Stimulated activated CD8-positive, alpha-beta memory T cell treated with anti-CD3 and anti-CD28 coated beads, Interleukin-12 subunit alpha, Interleukin-12 subunit beta, amount 100 ng/mL, for 4 hours (primary cell): ENCODE data around the gene ZNF12.
"Not testable (repeated sequence)": the region's sequence is repeated elsewhere in the genome, so short reads cannot be mapped to it uniquely, and the experiment has no call there.

ENCODE experiments used
- DNase-seq: peaks from one replicate; pipeline ENCODE4 v3.0.0-alpha.2; 2020; ENCODE audit warnings: low read depth

The ZNF12 gene

GRCh38 chr7:6691609-6692106 is 15.1 kb downstream of the ZNF12 start:
- no peak for DNase-seq

DNA sequence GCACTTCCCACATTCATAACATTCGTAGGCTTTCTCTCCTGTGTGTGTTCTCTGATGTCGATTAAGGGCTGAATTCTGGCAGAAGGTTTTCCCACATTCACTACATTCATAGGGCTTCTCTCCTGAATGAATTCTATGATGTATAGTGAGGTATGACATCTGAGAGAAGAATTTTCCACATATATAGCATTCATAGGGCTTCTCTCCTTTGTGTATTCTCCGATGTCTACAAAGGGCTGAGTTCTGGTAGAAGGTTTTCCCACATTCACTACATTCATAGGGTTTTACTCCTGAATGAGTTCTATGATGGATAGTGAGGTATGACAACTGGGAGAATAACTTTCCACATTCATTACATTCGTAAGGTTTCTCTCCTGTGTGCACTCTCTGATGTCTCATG is 15.6 kb downstream of the ZNF12 start:
- DNase-seq: no peak

DNA sequence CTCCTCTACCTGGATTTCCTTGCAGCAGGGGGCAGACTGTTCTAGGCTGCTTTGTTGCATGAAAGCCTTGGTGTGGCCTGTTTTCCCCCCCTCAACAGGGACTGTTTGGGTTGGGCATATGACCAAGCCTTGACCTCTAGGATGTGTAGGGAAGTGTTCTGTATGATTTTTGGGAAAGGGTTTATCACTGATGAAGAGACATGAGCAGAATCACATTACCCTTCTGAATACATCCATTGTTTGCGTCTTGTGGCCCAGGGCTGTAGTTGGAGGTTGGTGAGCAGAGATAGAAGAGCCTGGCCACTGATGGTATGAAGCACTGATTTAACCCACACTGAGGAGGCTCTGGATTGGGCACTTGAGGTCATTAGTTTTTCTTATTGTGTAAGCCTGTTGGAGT is 26.6 kb downstream of the ZNF12 start:
- no peak for DNase-seq

DNA sequence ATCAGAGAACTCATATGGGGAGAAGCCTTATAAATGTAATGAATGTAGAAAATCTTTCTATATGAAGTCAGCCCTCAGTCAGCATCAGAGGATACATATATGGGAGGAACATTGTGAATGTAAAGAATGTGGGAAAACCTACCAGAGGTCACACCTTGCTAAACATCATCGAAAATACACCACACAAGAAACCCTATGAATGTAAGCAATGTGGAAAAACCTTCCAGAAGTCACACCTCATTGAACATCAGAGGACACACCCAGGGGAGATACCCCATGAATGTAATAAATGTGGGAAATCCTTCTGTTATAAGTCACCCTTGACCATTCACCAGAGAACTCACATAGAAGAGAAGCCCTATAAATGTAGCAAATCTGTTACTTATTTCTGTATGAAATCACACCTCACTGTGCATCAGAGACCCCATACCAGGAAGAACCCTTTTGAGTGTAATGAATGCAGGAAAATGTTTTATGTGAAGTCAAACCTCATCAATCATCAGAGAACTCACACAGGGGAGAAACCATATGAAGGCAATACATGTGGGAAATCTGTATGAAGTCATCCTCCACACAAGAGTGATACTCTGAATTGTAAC is 30.8 kb downstream of the ZNF12 start:
- no peak for DNase-seq

DNA sequence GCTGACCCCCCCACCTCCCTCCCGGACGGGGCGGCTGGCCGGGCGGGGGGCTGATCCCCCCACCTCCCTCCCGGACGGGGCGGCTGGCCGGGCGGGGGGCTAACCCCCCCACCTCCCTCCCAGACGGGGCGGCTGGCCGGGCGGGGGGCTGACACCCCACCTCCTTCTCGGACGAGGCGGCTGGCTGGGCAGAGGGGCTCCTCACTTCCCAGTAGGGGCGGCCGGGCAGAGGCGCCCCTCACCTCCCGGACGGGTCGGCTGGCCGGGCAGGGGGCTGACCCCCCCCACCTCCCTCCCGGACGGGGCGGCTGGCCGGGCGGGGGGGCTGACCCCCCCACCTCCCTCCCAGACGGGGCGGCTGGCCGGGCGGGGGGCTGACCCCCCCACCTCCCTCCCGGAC is 35.9 kb downstream of the ZNF12 start:
- DNase-seq: not testable (repeated sequence)

DNA sequence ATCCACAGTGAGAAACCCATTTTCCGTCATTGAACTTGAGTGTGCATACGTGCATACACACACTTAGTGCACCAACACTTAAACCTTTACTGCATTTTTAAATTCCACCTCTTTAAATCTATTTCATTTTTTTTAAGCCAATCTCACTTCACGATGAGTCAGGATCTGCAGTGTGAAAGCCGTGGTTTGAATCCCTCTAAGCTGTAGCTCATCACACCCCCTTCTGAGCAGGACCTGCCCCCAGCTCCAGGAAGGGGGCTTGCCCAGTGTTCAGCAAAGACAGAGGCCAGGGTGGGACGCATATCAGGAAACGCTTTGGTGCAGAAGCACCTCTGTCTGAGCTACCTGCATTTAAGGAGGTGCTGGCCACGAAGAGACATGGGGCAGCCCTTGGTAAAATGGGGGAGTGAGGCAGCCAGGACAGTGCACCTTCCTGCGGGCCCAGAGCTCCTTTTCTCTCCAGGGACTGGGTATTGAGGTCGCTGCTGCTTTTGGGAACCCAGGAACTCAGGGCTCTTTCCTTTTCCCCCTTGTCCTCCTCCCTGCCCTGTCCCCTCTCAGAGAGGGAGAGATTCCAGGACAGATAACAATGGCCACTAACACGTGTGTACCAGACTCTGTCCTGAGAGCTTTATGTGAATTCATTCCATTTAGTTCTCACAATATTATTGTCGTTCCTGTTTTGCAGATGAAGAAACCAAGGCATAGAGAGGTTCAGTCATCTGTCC is 48.0 kb downstream of the ZNF12 start:
- DNase-seq: no peak

GRCh38 chr7:6656413-6656812 is 50.3 kb downstream of the ZNF12 start:
- no peak for DNase-seq

DNA sequence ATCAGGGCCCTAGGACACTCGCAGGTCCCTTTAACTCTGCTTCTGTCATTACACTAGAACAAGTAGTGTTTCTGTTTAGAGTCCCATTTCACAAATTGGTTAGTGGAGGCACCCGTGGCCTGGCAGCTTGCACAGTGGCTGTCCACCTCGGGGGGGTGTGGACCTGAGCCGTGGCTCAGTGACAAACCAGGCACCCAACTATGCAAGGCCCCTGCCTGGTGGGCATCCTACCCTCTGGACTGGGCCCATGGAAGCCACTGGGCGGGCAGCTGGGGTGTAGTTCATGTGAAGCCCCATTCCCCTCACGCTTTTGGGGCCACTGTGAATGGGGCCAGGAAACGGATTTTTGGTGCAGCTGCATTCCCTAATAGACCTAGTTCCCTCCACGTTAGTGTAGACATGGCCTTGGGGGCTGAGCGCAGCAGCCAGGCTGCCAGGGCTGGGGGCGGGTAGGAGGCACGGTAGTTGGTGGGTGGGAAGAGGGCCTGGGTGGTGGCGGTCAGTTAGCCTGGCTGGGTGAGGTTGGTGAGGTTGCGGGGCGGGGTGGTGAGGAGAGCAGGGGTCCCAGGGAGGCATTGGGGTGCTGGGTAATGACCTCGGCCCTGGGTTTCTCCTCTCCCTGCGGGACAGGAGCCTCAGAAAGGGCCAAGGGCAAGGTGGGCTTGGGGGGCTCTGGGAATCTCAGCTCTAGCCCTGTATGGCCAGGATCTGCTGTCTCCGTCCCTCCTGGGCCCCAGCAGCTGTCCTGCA is 50.9 kb downstream of the ZNF12 start:
- DNase-seq: no peak

GRCh38 chr7:6654842-6655610 is 51.7 kb downstream of the ZNF12 start:
- DNase-seq: no peak

DNA sequence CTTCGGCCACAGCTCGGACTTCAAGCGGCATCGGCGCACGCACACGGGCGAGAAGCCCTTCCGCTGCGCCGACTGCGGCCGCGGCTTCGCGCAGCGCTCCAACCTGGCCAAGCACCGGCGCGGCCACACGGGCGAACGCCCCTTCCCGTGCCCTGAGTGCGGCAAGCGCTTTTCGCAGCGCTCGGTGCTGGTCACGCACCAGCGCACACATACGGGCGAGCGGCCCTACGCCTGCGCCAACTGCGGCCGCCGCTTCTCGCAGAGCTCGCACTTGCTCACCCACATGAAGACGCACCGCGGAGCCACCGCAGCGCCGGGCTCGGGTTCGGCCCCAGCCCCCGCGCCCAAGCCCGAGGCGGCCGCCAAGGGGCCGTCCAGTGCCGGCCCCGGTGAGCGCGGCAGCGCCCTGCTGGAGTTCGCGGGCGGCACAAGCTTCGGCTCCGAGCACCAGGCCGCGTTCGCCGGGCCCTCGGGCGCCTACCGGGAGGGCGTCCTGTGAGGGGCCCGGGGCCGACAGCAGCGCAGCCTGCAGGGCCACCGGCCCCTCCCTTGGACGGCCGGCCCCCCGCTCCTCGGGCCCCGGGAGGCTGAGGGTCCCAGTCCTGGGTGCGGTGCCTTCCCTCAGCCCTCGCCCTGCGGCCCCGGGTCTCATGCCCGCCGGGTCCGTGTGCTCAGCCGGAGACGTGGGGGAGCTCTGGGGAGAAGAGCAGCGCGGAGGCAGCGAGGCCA is 52.5 kb downstream of the ZNF12 start:
- no peak for DNase-seq

DNA sequence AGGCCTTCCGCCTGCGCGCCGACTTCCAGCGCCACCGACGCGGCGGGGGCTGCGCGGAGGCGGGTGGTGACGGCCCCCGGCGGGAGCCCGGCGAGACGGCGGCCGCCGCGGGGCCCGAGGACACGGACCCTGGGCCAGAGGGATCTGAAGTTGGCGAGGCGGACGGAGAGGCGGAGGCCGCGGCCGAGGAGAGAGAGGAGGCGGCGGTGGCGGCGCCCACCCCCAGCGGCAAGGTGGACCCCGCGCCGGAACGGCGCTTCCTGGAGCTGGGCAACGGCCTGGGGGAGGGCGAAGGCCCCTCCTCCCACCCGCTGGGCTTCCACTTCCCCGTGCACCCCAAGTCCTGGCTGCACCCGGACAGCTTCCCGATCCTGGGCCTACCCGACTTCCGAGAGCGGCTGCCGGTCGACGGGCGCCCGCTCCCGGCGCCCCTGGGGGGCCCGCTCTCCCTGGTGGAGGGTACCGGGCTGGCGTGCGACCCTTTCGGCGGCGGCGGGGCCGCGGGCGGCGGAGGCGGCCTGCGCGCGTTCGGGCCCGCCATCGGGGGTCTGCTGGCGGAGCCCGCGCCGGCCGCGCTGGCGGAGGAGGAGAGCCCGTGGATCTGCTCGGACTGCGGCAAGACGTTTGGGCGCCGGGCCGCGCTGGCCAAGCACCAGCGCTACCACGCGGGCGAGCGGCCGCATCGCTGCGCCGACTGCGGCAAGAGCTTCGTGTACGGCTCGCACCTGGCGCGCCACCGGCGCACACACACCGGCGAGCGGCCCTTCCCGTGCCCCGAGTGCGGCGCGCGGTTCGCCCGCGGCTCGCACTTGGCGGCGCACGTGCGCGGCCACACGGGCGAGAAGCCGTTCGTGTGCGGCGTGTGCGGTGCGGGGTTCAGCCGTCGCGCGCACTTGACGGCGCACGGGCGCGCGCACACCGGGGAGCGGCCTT is 53.4 kb downstream of the ZNF12 start:
- no peak for DNase-seq

- no peak for DNase-seq
Measured at GRCh38 chr7:6652446-6653011, 54.2 kb downstream of the ZNF12 start.

- DNase-seq: no peak
Measured at GRCh38 chr7:6651851-6652445, 54.8 kb downstream of the ZNF12 start.

DNA sequence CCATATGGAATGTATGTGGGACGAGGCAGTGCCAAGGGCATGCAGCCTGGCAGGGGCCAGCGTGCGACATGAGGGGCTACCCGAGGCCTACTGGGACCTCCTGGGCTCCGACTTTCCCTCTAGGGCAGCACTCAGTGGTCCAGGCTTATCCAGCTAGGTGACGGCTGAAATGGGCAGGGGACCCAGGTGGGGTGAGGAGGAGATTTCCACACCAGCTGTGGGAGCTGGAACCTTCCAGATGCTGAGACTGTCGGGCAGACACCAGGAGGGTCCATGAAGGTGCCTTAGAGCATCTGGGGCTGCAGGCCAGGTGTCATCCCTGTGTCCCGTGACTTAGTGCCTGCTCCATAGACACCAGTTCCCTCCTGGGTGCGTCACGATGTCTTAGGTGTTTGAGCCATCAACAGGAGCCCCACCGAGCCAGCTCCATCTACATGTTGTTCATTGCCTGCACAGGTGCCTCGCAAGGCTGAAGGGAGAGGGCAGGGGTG is 56.2 kb downstream of the ZNF12 start:
- DNase-seq: no peak

GRCh38 chr7:6650086-6650485 is 56.7 kb downstream of the ZNF12 start:
- no peak for DNase-seq

GRCh38 chr7:6649241-6649961 is 57.3 kb downstream of the ZNF12 start:
- DNase-seq: no peak

- DNase-seq: no peak
Measured at GRCh38 chr7:6648815-6649104, 58.0 kb downstream of the ZNF12 start.

GRCh38 chr7:6648066-6648814 is 58.5 kb downstream of the ZNF12 start:
- no peak for DNase-seq
